Measurements from ENCODE around the gene QKI.

Gene QKI

GRCh38 chr6:163538331-163538730 lies 123.8 kb downstream of the QKI start (continued):
- TF ChIP-seq, protein P1, sequence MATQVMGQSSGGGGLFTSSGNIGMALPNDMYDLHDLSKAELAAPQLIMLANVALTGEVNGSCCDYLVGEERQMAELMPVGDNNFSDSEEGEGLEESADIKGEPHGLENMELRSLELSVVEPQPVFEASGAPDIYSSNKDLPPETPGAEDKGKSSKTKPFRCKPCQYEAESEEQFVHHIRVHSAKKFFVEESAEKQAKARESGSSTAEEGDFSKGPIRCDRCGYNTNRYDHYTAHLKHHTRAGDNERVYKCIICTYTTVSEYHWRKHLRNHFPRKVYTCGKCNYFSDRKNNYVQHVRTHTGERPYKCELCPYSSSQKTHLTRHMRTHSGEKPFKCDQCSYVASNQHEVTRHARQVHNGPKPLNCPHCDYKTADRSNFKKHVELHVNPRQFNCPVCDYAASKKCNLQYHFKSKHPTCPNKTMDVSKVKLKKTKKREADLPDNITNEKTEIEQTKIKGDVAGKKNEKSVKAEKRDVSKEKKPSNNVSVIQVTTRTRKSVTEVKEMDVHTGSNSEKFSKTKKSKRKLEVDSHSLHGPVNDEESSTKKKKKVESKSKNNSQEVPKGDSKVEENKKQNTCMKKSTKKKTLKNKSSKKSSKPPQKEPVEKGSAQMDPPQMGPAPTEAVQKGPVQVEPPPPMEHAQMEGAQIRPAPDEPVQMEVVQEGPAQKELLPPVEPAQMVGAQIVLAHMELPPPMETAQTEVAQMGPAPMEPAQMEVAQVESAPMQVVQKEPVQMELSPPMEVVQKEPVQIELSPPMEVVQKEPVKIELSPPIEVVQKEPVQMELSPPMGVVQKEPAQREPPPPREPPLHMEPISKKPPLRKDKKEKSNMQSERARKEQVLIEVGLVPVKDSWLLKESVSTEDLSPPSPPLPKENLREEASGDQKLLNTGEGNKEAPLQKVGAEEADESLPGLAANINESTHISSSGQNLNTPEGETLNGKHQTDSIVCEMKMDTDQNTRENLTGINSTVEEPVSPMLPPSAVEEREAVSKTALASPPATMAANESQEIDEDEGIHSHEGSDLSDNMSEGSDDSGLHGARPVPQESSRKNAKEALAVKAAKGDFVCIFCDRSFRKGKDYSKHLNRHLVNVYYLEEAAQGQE (tag by site-specific recombination; IDR thresholded peaks at IDR 0.05) = no peak
- no peak for TF ChIP-seq ZNF701 (tag by site-specific recombination; IDR thresholded peaks at IDR 0.05)
- TF ChIP-seq ZNF148 (tag by site-specific recombination; IDR thresholded peaks at IDR 0.05; ENCODE audit: borderline replicate concordance) = no peak
- no peak for TF ChIP-seq RBAK (tag by site-specific recombination; IDR thresholded peaks at IDR 0.05)

- H3K4me1 ChIP-seq (ENCODE audit: control insufficient read depth, insufficient read depth, low read length) = no peaks in the 10 kb centered on the region
These were observed 124.7 kb downstream of the QKI start for GRCh38 chr6:163539101-163539762.

GRCh38 chr6:163543321-163543720 lies 128.8 kb downstream of the QKI start:
- H3K4me3 ChIP-seq (ENCODE audit: low read depth, low read length) = no peak overlapping the region
- no peaks in the 10 kb centered on the region for H3K9me3 ChIP-seq (ENCODE audit: control insufficient read depth, insufficient read depth, low read depth, low read length)
- H3K27ac ChIP-seq (ENCODE audit: extremely low read depth, low read depth, low read length) = no peak overlapping the region
- H3K4me1 ChIP-seq (ENCODE audit: control insufficient read depth, insufficient read depth, low read length) = no peaks in the 10 kb centered on the region
- ChIA-PET CTCF (interaction anchor here (0.9 kb wide), 1 partner anchor 125 kb away, joined by 3 read pairs; no protein-coding TSS in a partner anchor), POLR2A (no interaction called here)
- H3K36me3 ChIP-seq (ENCODE audit: control insufficient read depth in 2 of 2, insufficient read depth in 1 of 2, low read length in 2 of 2) = peaks cover 0 to 4% of the 10 kb centered on the region in 2 experiments; a peak in 1 of 3 replicates
- TF ChIP-seq ZNF658 (tag by site-specific recombination; IDR thresholded peaks at IDR 0.05) (no peak), GFI1B (tag by site-specific recombination; IDR thresholded peaks at IDR 0.05) (no peak), ZNF274 (IDR thresholded peaks at IDR 0.05; ENCODE audit: low read length) (no peak), ZNF274 (tag by site-specific recombination; IDR thresholded peaks at IDR 0.05; ENCODE audit: borderline replicate concordance) (no peak), ZNF561 (tag by site-specific recombination; IDR thresholded peaks at IDR 0.05; ENCODE audit: borderline replicate concordance) (no peak), ZNF521 (tag by site-specific recombination; IDR thresholded peaks at IDR 0.05) (no peak), YY1 (tag by site-specific recombination; IDR thresholded peaks at IDR 0.05) (no peak), ZBTB8A (tag by site-specific recombination; IDR thresholded peaks at IDR 0.05) (no peak), ZSCAN5A (tag by site-specific recombination; IDR thresholded peaks at IDR 0.05) (no peak)
- TF ChIP-seq, protein P2, sequence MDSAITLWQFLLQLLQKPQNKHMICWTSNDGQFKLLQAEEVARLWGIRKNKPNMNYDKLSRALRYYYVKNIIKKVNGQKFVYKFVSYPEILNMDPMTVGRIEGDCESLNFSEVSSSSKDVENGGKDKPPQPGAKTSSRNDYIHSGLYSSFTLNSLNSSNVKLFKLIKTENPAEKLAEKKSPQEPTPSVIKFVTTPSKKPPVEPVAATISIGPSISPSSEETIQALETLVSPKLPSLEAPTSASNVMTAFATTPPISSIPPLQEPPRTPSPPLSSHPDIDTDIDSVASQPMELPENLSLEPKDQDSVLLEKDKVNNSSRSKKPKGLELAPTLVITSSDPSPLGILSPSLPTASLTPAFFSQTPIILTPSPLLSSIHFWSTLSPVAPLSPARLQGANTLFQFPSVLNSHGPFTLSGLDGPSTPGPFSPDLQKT (IDR thresholded peaks at IDR 0.05; ENCODE audit: borderline replicate concordance, low read depth, low read length) = no peak

More at GRCh38 chr6:163539101-163539762, 124.7 kb downstream of the QKI start:
- ChIA-PET POLR2A (no interaction called here), CTCF (interaction anchor here (0.7 to 0.8 kb wide), 2 partner anchors 11 to 589 kb away, joined by 3 read pairs; no protein-coding TSS in a partner anchor)
- Histone ChIP-seq H3K4me3 (ENCODE audit: low read depth, low read length) (no peak overlapping the region), H3K36me3 (ENCODE audit: control insufficient read depth in 2 of 2, insufficient read depth in 1 of 2, low read length in 2 of 2) (peaks cover 0 to 10% of the 10 kb centered on the region in 2 experiments; a peak in 1 of 3 replicates), H3K27ac (ENCODE audit: extremely low read depth, low read depth, low read length) (no peak overlapping the region), H3K9me3 (ENCODE audit: control insufficient read depth, insufficient read depth, low read depth, low read length) (no peaks in the 10 kb centered on the region)
- TF ChIP-seq ZNF37A (tag by site-specific recombination; IDR thresholded peaks at IDR 0.05) (no peak), HOXC10 (CRISPR knock-in tag; IDR thresholded peaks at IDR 0.05) (no peak), ZNF677 (tag by site-specific recombination; IDR thresholded peaks at IDR 0.05) (no peak), ZNF10 (tag by site-specific recombination; IDR thresholded peaks at IDR 0.05) (peak; percentile 60; the same call in 1 of the 2 replicates), ZNF26 (tag by site-specific recombination; IDR thresholded peaks at IDR 0.05) (no peak)

Data from HEK293 (cell line).